NCI-H446 (cell line): ENCODE results near the gene KLK3.
"Not testable (repeated sequence)": the region's sequence is repeated elsewhere in the genome, so short reads cannot be mapped to it uniquely, and the experiment has no call there.

Experiments used
- DNase-seq, 2 experiments: peaks; one replicate each; lab custom pipeline; 2025; lab: John Stamatoyannopoulos, UW

Gene KLK3

GRCh38 chr19:50861496-50862286 is 7.0 kb downstream of the KLK3 start:
- no peak for DNase-seq

GRCh38 chr19:50869479-50869878 is 14.8 kb downstream of the KLK3 start:
- DNase-seq = no peak

GRCh38 chr19:50870417-50871089 is 15.8 kb downstream of the KLK3 start:
- peak in 1 of 2 experiments; percentile 74 for DNase-seq

DNA sequence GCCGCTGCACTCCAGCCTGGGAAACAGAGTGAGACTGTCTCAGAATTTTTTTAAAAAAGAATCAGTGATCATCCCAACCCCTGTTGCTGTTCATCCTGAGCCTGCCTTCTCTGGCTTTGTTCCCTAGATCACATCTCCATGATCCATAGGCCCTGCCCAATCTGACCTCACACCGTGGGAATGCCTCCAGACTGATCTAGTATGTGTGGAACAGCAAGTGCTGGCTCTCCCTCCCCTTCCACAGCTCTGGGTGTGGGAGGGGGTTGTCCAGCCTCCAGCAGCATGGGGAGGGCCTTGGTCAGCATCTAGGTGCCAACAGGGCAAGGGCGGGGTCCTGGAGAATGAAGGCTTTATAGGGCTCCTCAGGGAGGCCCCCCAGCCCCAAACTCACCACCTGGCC is 18.3 kb downstream of the KLK3 start, which contains the start of gene KLK2:
Gene KLK2, plus strand, starts transcription at position 384 of the 400 bp plus-strand sequence. CDS start 35 bp downstream, outside the sequence.
- DNase-seq = no peak

- DNase-seq = no peak
These were observed 19.5 kb downstream of the KLK3 start for GRCh38 chr19:50874211-50874610.

GRCh38 chr19:50875795-50876422 is 21.2 kb downstream of the KLK3 start:
- DNase-seq = no peak

DNA sequence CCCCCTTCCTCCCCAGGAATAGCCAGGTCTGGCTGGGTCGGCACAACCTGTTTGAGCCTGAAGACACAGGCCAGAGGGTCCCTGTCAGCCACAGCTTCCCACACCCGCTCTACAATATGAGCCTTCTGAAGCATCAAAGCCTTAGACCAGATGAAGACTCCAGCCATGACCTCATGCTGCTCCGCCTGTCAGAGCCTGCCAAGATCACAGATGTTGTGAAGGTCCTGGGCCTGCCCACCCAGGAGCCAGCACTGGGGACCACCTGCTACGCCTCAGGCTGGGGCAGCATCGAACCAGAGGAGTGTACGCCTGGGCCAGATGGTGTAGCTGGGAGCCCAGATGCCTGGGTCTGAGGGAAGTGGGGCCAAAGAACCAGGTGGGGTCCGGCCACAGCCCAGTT is 21.7 kb downstream of the KLK3 start:
- peak in 1 of 2 experiments; percentile 24 for DNase-seq

GRCh38 chr19:50877338-50877737 is 22.6 kb downstream of the KLK3 start:
- no peak for DNase-seq

DNA sequence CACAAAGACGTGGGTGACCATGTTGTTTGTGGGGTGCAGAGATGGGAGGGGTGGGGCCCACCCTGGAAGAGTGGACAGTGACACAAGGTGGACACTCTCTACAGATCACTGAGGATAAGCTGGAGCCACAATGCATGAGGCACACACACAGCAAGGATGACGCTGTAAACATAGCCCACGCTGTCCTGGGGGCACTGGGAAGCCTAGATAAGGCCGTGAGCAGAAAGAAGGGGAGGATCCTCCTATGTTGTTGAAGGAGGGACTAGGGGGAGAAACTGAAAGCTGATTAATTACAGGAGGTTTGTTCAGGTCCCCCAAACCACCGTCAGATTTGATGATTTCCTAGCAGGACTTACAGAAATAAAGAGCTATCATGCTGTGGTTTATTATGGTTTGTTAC is 24.1 kb downstream of the KLK3 start:
- DNase-seq = no peak

DNA sequence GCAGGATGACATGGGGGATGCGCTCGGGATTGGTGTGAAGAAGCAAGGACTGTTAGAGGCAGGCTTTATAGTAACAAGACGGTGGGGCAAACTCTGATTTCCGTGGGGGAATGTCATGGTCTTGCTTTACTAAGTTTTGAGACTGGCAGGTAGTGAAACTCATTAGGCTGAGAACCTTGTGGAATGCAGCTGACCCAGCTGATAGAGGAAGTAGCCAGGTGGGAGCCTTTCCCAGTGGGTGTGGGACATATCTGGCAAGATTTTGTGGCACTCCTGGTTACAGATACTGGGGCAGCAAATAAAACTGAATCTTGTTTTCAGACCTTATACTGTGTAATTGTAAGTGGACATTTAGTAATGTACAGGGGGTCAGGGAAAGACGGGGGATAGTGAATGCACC is 25.5 kb downstream of the KLK3 start:
- DNase-seq = no peak

GRCh38 chr19:50882188-50882587 is 27.5 kb downstream of the KLK3 start:
- DNase-seq = no peak

GRCh38 chr19:50889638-50890037 is 34.9 kb downstream of the KLK3 start:
- DNase-seq = no peak

DNA sequence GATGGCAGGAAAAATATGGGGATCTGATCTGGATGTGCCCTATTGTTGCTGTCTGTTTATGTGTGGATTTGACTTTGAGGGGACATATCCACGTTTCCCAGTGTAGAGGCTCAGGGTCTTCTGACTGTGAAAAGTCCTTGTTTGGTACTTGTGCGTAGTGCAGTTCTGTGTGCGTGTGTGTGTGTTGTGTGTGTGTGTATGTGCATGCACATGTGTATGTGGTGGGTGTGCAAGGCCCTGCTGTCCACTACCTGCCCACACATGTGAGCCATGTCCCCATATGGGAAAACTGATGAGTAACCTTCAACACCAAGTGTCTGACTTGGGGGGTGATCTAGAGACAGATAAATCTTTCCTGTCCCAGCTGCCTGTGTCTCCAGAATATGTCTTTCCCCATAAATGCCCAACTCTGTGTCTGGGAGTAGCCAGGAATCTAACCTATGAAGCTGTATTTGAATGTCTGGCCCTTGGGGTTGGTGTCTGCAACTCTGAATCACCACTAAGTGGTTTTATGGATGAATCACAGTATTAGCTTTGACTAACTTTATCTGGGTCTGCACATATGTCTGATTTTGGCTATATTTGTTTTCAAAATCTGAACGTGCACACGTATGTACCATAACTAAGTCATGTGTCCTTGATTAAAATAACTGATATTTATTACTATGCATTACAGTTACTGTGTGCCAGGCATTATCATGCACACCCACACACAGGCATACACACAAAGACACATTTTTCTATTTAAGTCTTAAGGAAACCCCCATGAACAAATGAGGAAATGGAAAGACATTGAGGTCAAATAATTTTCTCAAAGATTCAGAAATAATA is 35.9 kb downstream of the KLK3 start:
- no peak for DNase-seq

GRCh38 chr19:50891253-50891625 is 36.5 kb downstream of the KLK3 start:
- no peak for DNase-seq

DNA sequence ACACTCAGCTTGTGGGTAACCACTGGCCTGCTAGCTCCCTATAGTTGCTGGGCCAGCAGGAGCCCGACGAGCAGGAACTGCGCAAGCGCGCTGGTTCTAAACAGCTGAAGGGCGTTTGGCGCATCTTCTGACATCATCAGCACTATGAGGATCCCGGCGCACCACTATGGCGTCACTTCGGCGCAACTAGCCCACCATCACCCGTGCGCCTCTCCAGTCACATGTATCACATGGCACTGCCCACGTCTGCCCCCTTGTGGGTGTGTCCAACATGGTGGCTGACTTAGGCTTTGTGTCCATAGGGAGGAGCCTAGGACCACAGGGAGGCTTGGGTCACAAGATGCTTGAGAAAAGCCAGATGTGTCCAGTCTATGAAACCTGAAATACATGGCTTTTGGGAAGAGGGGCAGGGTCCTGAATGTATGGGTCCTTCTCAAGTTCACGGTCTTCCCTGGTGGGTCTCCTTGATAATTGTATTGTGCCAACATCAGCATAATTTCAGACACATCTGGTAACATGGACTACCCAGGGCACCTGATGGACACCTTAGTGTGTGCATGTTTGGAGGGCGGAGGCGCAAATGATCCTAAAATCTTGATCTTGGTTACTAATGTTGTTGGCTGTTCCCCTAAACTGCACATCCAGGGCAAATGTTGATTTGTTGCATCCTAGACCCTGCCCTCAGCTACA is 38.5 kb downstream of the KLK3 start:
- no peak for DNase-seq

GRCh38 chr19:50894478-50895356 is 40.0 kb downstream of the KLK3 start:
- no peak for DNase-seq

DNA sequence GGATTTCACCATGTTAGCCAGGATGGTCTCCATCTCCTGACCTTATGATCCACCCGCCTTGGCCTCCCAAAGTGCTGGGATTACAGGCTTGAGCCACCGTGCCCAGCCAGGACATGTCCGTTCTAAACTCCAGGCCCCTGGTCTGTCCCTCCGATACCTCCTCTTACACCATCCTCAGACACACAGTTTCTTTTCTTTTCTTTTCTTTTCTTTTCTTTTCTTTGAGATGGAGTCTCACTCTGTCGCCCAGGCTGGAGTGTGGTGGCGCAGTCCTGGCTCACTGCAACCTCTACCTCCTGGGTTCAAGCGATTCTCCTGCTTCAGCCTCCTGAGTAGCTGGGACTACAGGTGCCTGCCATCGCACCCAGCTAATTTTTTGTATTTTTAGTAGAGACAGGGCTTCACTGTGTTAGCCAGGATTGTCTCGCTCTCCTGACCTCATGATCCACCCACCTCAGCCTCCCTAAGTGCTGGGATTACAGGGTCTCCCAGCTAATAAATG is 41.4 kb downstream of the KLK3 start:
- DNase-seq = not testable (repeated sequence)

GRCh38 chr19:50896591-50897190 is 42.0 kb downstream of the KLK3 start:
- DNase-seq = no peak

DNA sequence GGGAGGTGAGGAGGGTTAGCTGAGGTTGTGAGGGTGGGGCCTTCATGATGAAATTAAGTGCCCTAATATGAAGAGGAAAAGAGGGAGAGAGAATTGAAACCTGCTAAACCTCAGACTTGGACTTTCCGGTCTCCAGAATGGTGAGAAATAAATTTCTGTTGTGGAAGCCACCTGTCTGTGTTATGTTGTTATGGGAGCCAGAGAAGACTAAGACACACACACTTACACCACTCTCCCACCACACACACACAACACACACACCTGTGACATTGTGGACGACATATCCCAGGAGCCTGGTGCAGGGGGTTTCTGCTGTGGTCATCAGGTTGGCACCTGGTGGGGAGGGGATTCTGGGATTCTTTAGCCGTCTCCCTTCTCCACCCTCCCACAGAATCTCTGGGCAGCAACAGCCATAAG is 42.5 kb downstream of the KLK3 start:
- DNase-seq = no peak

- no peak for DNase-seq
These were observed 42.9 kb downstream of the KLK3 start for GRCh38 chr19:50897612-50898011.
